ENCODE data around the gene LRCH1. TPM values are rescaled to one million over a fixed set of nuclear protein-coding genes. Genes with fewer than 3 reads are reported as not detected.

LRCH1 gene
- total and polyA plus RNA-seq, 11 donors, result 4.5 to 20.1 (median 12.5) TPM

GRCh38 chr13:46668302-46668720, 115.3 kb downstream of the LRCH1 start:
- peak overlapping the region in 7 of 12 donors; percentile 16 to 37 (median 26) for H3K4me3 ChIP-seq
- intact Hi-C loops (cut with DNase I), result loop anchor here in 2 of 10 donors (10.0 kb wide), 1 partner anchor 54 kb away; no protein-coding TSS in a partner anchor
- H3K4me1 ChIP-seq, result peaks cover 12 to 83% (median 54%) of the 10 kb centered on the region in 12 donors
- DNase-seq, result peak; percentile 47 to 66 (median 64)
- 17 to 30% (median 22%) methylated on average over 3 of the region's 3 CpGs for WGBS, 4 donors
- H3K9me3 ChIP-seq, result no peaks in the 10 kb centered on the region
- peak; percentile 44 to 66 (median 54) for ATAC-seq
- no peaks in the 10 kb centered on the region for H3K27me3 ChIP-seq
- peaks cover 0 to 21% (median 0%) of the 10 kb centered on the region in 9 donors for H3K36me3 ChIP-seq
- peak overlapping the region; percentile 18 to 84 (median 57) for H3K27ac ChIP-seq
- TF ChIP-seq POLR2A (IDR thresholded peaks at IDR 0.05) (no peak), CTCF (IDR thresholded peaks at IDR 0.05) (no peak)

- peaks cover 12 to 81% (median 53%) of the 10 kb centered on the region in 12 donors for H3K4me1 ChIP-seq
- peaks cover 0 to 21% (median 0%) of the 10 kb centered on the region in 9 donors for H3K36me3 ChIP-seq
- no peak for ATAC-seq
- H3K4me3 ChIP-seq, result no peak overlapping the region
- intact Hi-C loops (cut with DNase I), result loop anchor here in 2 of 10 donors (10.0 kb wide), 1 partner anchor 54 kb away; no protein-coding TSS in a partner anchor
- no peak for TF ChIP-seq POLR2A (IDR thresholded peaks at IDR 0.05)
- TF ChIP-seq CTCF (IDR thresholded peaks at IDR 0.05), result no peak
- H3K9me3 ChIP-seq, result no peaks in the 10 kb centered on the region
- no peak for DNase-seq
- H3K27me3 ChIP-seq, result no peaks in the 10 kb centered on the region
- whole genome bisulfite sequencing, 4 donors, result 39 to 53% (median 46%) methylated on average over 6 of the region's 6 CpGs
- peak overlapping the region in 6 of 12 donors; percentile 9 to 84 (median 22) for H3K27ac ChIP-seq
Observed at GRCh38 chr13:46668931-46669525, 116.1 kb downstream of the LRCH1 start.

- WGBS, 4 donors, result 59 to 81% (median 71%) methylated on average over 15 of the region's 15 CpGs
- Histone ChIP-seq H3K4me1 (peaks cover 3 to 73% (median 31%) of the 10 kb centered on the region in 12 donors), H3K9me3 (no peaks in the 10 kb centered on the region), H3K36me3 (peaks cover 0 to 21% (median 0%) of the 10 kb centered on the region in 9 donors), H3K27me3 (no peaks in the 10 kb centered on the region), H3K4me3 (no peak overlapping the region), H3K27ac (peak overlapping the region in 5 of 12 donors; percentile 6 to 56 (median 28))
- peak; percentile 42 to 81 (median 71) for ATAC-seq
- DNase-seq, result no peak
- no peak for TF ChIP-seq CTCF (IDR thresholded peaks at IDR 0.05)
- no peak for TF ChIP-seq POLR2A (IDR thresholded peaks at IDR 0.05)
- intact Hi-C loops (cut with DNase I), result loop anchor here in 1 of 10 donors (10.0 kb wide), 1 partner anchor 58 kb away; no protein-coding TSS in a partner anchor
Observed at GRCh38 chr13:46672338-46673090, 119.5 kb downstream of the LRCH1 start.

GRCh38 chr13:46675016-46675415, 122.0 kb downstream of the LRCH1 start:
- Histone ChIP-seq H3K27ac (peak overlapping the region in 5 of 12 donors; percentile 2 to 43 (median 28)), H3K36me3 (peaks cover 0 to 17% (median 0%) of the 10 kb centered on the region in 9 donors), H3K4me3 (no peak overlapping the region), H3K9me3 (no peaks in the 10 kb centered on the region), H3K27me3 (no peaks in the 10 kb centered on the region), H3K4me1 (peaks cover 3 to 70% (median 34%) of the 10 kb centered on the region in 12 donors)
- ATAC-seq (no peak), DNase-seq (no peak)
- TF ChIP-seq POLR2A (IDR thresholded peaks at IDR 0.05), result no peak
- TF ChIP-seq CTCF (IDR thresholded peaks at IDR 0.05), result no peak
- intact Hi-C loops (cut with DNase I), result loop anchor here in 1 of 10 donors (10.0 kb wide), 1 partner anchor 60 kb away; no protein-coding TSS in a partner anchor
